ENCODE measurements around the gene NOC4L.

The NOC4L gene

DNA sequence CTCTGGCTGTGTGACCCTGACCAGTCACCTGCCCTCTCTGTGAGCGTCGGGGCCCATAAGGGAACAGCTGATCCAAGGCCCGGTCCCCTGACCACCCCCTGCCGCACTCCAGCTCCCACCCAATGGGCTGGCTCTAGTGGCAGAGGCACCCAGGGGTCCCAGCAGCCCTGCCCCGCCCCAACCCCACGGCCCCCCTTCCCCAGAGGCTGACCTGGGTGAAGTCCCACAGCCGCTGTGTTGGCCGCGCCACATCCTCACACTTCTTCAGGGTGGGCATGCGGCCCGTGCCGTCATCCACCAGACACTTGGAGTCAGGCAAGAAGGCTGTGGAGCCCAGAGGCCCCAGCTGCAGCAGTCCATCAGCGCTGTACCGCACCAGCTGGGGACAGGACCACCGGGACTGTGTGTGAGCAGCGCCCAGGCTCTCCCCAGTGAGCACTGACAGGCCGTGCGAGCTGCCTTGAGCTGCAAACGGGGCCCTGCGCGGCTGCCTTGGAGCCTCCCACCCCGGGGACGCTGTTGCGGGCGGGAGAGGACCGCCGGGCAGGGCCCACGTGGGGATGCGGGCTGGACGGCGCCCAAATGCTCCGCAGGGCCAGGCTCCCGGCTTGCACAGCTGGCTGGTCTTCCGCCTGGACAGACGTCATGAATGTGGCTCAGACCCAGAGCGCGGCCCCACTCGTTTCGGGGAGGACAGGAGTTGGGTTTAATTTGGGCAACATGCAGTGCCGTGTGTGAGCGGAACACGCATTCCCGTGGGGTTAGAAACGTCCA lies 53.5 kb downstream of the NOC4L start:
- DNase-seq (ENCODE audit: low read depth): no peak

DNA sequence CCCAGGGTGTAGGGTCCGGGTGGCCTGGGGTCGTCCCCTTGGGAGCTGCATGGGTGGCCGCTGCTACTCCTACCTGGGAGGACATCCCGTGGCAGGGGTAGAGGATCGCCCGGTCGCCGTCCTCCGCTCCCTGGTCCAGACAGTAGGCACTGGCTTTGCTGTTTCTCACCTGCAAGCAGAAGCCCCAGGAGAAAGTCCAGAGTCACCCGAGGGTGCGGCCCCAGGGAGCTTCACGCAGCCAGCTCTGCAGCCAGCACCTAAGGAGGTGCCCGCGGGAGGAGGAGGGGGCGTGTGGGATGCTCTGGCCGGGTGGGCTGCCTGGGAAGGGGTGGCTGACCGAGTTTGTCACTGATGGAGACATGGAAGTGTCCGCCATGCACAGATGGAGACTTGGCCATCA lies 54.8 kb downstream of the NOC4L start:
- DNase-seq (ENCODE audit: low read depth): no peak

DNA sequence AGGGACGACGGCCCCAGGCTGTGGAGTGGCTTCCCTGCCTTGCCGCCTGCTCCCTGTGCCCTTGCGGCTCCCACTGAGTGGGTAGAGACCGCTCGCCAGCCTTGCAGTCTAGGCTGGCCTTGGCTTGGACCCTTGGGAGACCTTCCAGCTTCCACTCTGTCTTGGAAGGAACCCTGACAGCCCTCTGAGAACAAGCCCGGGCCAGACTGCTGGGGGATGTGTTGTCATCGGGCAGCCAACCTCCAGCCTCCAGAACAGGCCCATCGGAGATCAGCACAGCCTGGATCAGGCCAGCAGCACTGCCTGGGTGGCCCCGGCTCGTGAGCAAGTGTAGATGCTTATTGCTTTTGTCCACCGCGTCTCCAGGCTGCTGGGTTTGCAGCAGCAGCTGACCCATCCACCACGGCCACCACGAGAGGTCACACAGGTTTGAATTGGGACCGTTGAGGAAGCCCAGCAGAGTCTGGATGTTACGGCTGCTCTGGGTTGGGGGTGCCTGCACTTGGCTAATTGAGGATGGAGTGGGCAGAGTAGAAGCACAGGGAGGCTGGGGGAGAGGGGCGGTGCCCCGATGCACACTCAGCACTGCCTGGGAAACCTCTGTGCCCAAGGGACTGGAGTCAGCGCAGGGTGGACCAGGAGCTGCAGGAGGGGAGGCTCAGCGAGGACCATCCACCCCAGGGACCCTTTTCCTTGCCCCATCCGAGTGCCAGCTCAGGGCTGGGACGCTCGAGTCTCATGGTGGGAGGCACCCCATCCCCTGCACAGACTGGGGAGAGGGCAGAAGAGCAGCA lies 55.5 kb downstream of the NOC4L start:
- no peak for DNase-seq (ENCODE audit: low read depth)

DNA sequence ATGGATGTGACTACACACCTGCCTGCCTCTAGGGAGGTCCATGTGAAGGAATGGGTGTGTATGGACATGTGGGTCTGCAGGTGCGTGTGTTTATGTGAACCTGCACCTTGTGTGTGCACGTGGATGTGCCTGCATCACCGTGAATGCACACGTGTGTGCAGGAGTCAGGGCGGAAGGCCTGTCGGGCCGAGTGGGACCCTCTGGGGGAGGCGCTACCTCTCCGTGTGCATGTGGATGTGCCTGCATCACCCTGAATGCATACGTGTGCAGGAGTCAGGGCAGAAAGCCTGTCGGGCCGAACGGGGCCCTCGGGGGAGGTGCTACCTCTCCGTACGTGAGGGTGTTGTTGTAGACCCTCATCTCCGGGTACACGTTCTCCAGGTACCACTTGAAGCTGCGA lies 56.5 kb downstream of the NOC4L start:
- no peak for DNase-seq (ENCODE audit: low read depth)

DNA sequence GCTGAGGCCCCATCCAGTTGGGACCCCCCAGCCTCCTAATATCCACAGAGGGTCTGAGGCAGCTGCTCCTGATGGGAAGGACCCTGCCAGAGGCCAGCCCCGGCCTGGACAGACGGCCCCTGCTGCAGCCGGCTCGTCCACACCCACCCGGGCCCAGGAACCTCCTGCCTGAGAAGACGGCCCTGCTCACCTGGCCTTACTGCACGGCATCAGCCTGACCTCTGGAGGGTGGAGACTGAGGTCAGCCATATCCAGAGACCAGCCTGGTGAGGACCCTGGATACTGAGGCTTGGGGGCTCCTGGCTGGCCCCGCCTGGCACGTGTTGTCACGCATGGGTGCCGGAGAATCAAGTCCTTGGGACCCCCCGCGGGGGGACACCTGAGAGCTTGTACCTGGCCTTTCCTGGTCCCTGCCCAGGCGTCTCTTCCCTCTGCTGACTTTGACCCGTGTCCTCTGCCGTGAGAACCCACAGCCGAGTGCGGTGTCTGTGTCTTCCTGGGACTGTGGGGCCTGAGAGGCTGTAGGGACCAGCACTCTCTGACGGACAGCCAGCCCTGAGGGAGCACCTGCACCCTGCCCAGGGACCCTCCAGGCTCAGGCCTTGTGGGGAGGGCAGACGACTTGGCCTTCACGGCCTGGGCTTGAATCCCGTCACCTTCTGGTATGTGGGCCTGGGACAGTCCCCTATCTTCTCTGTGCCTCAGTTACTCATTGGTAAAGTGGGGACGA lies 57.3 kb downstream of the NOC4L start:
- DNase-seq (ENCODE audit: low read depth): no peak

Measured in ELR (cell line).